ENCODE results near the gene BTRC.

BTRC gene

GRCh38 chr10:101493249-101493648 is 139.3 kb downstream of the BTRC start:
- H3K4me3 ChIP-seq (ENCODE audit: low read length) = no peak overlapping the region
- H3K9ac ChIP-seq (ENCODE audit: low read length) = no peak overlapping the region
- no peaks in the 10 kb centered on the region for H3K27me3 ChIP-seq (ENCODE audit: control insufficient read depth, insufficient read depth, low read length)
- H3K9me3 ChIP-seq (ENCODE audit: control insufficient read depth, low read depth, low read length) = no peaks in the 10 kb centered on the region
- H3K36me3 ChIP-seq (ENCODE audit: control insufficient read depth, low read depth, low read length) = no peaks in the 10 kb centered on the region
- H3K27ac ChIP-seq (ENCODE audit: low read length) = no peak overlapping the region
- peaks cover 27% of the 10 kb centered on the region for H3K4me1 ChIP-seq (ENCODE audit: control insufficient read depth, low read depth, low read length)

DNA sequence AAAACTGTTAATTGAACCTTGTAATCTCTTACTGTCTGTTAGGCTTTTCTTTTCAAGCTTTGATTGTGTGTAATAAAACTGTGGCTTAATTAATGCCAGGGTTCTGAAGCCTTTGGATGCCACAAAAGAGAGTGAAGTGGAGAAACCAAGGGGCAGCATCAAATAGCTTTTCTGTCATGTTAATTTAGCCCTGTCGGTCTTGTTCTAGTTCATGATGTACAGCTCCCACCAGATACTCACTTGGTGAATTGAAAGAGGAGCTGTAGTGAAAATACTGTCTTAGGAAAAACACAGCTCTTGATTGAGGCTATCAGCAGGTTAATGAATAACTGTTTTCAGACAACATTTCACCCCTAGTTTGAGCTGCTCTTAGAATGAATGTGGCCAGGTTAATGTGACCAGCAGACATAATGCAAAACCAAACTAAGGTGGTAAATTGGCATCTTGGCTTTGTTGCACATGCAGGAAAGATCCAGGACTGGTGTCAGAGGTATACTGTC is 139.9 kb downstream of the BTRC start:
- peaks cover 25% of the 10 kb centered on the region for H3K4me1 ChIP-seq (ENCODE audit: control insufficient read depth, low read depth, low read length)
- no peaks in the 10 kb centered on the region for H3K9me3 ChIP-seq (ENCODE audit: control insufficient read depth, low read depth, low read length)
- no peak overlapping the region for H3K4me3 ChIP-seq (ENCODE audit: low read length)
- H3K27me3 ChIP-seq (ENCODE audit: control insufficient read depth, insufficient read depth, low read length) = no peaks in the 10 kb centered on the region
- no peak overlapping the region for H3K27ac ChIP-seq (ENCODE audit: low read length)
- H3K36me3 ChIP-seq (ENCODE audit: control insufficient read depth, low read depth, low read length) = no peaks in the 10 kb centered on the region
- no peak overlapping the region for H3K9ac ChIP-seq (ENCODE audit: low read length)

DNA sequence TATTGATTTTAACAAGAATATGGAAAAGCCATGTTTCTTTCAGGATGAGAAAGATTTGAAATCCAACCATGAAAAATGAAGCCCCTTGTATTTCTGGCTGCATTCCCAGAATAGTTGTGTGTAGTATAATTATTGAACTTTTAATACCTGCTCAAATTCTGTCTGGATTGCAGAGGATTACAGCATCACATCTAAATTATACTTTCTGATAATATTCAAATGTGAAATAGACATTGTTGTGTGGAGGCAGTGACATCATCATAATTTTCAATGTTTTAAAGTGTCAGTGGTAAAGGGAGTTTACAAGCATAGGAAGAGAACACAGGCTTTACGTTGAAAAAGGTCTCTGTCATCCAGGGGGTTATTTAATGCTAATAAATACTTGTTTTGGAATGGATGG is 140.7 kb downstream of the BTRC start:
- H3K27ac ChIP-seq (ENCODE audit: low read length) = no peak overlapping the region
- H3K4me1 ChIP-seq (ENCODE audit: control insufficient read depth, low read depth, low read length) = peaks cover 18% of the 10 kb centered on the region
- H3K27me3 ChIP-seq (ENCODE audit: control insufficient read depth, insufficient read depth, low read length) = no peaks in the 10 kb centered on the region
- H3K36me3 ChIP-seq (ENCODE audit: control insufficient read depth, low read depth, low read length) = no peaks in the 10 kb centered on the region
- no peak overlapping the region for H3K4me3 ChIP-seq (ENCODE audit: low read length)
- H3K9me3 ChIP-seq (ENCODE audit: control insufficient read depth, low read depth, low read length) = no peaks in the 10 kb centered on the region
- no peak overlapping the region for H3K9ac ChIP-seq (ENCODE audit: low read length)

- no peak overlapping the region for H3K4me3 ChIP-seq (ENCODE audit: low read length)
Measured at GRCh38 chr10:101495324-101495925, 141.5 kb downstream of the BTRC start.

DNA sequence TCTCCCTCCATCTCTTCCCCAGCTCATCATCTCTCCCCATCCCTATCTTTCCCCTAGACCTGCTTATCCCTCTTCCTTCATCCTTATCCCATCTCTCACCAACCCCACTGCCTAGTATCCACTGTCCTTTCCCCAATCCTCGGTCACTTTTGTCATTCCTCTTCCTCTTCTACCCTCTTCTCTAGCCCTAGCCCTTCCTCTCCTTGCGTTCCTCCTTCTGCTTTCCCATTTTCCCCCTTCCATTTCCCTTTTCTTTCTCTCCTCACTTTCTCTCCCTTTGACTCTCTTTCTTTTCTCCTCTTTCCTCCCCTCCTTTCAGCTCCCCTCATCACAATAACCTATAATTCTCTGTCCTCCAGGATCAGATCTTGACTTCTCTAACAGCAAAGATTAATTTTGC is 150.5 kb downstream of the BTRC start:
- Histone ChIP-seq H3K36me3 (ENCODE audit: control insufficient read depth, low read depth, low read length) (no peaks in the 10 kb centered on the region), H3K9me3 (ENCODE audit: control insufficient read depth, low read depth, low read length) (no peaks in the 10 kb centered on the region), H3K9ac (ENCODE audit: low read length) (no peak overlapping the region), H3K4me3 (ENCODE audit: low read length) (no peak overlapping the region), H3K27ac (ENCODE audit: low read length) (no peak overlapping the region), H3K4me1 (ENCODE audit: control insufficient read depth, low read depth, low read length) (peaks cover 7% of the 10 kb centered on the region), H3K27me3 (ENCODE audit: control insufficient read depth, insufficient read depth, low read length) (no peaks in the 10 kb centered on the region)

More at GRCh38 chr10:101495324-101495925, 141.5 kb downstream of the BTRC start:
- no peak overlapping the region for H3K9ac ChIP-seq (ENCODE audit: low read length)
- no peaks in the 10 kb centered on the region for H3K27me3 ChIP-seq (ENCODE audit: control insufficient read depth, insufficient read depth, low read length)
- H3K27ac ChIP-seq (ENCODE audit: low read length) = no peak overlapping the region
- H3K4me1 ChIP-seq (ENCODE audit: control insufficient read depth, low read depth, low read length) = peaks cover 11% of the 10 kb centered on the region
- H3K9me3 ChIP-seq (ENCODE audit: control insufficient read depth, low read depth, low read length) = no peaks in the 10 kb centered on the region
- no peaks in the 10 kb centered on the region for H3K36me3 ChIP-seq (ENCODE audit: control insufficient read depth, low read depth, low read length)

- H3K4me1 ChIP-seq (ENCODE audit: control insufficient read depth, low read depth, low read length) = peaks cover 7% of the 10 kb centered on the region
- no peaks in the 10 kb centered on the region for H3K27me3 ChIP-seq (ENCODE audit: control insufficient read depth, insufficient read depth, low read length)
- H3K4me3 ChIP-seq (ENCODE audit: low read length) = no peak overlapping the region
- H3K27ac ChIP-seq (ENCODE audit: low read length) = no peak overlapping the region
- H3K9me3 ChIP-seq (ENCODE audit: control insufficient read depth, low read depth, low read length) = no peaks in the 10 kb centered on the region
- H3K9ac ChIP-seq (ENCODE audit: low read length) = no peak overlapping the region
- H3K36me3 ChIP-seq (ENCODE audit: control insufficient read depth, low read depth, low read length) = no peaks in the 10 kb centered on the region
Measured at GRCh38 chr10:101506829-101507661, 153.1 kb downstream of the BTRC start.

- H3K27me3 ChIP-seq (ENCODE audit: control insufficient read depth, insufficient read depth, low read length) = no peaks in the 10 kb centered on the region
- H3K4me1 ChIP-seq (ENCODE audit: control insufficient read depth, low read depth, low read length) = peaks cover 7% of the 10 kb centered on the region
Measured at GRCh38 chr10:101507828-101508227, 153.9 kb downstream of the BTRC start.

GRCh38 chr10:101511938-101512337 is 158.0 kb downstream of the BTRC start:
- no peak overlapping the region for H3K4me3 ChIP-seq (ENCODE audit: low read length)
- H3K27ac ChIP-seq (ENCODE audit: low read length) = no peak overlapping the region
- H3K4me1 ChIP-seq (ENCODE audit: control insufficient read depth, low read depth, low read length) = peaks cover under 1% of the 10 kb centered on the region
- no peaks in the 10 kb centered on the region for H3K9me3 ChIP-seq (ENCODE audit: control insufficient read depth, low read depth, low read length)
- H3K9ac ChIP-seq (ENCODE audit: low read length) = no peak overlapping the region
- no peaks in the 10 kb centered on the region for H3K36me3 ChIP-seq (ENCODE audit: control insufficient read depth, low read depth, low read length)
- H3K27me3 ChIP-seq (ENCODE audit: control insufficient read depth, insufficient read depth, low read length) = no peaks in the 10 kb centered on the region

More at GRCh38 chr10:101507828-101508227, 153.9 kb downstream of the BTRC start:
- no peak overlapping the region for H3K27ac ChIP-seq (ENCODE audit: low read length)
- H3K9me3 ChIP-seq (ENCODE audit: control insufficient read depth, low read depth, low read length) = no peaks in the 10 kb centered on the region
- H3K36me3 ChIP-seq (ENCODE audit: control insufficient read depth, low read depth, low read length) = no peaks in the 10 kb centered on the region
- H3K9ac ChIP-seq (ENCODE audit: low read length) = no peak overlapping the region
- H3K4me3 ChIP-seq (ENCODE audit: low read length) = no peak overlapping the region

- Histone ChIP-seq H3K9ac (ENCODE audit: low read length) (no peak overlapping the region), H3K36me3 (ENCODE audit: control insufficient read depth, low read depth, low read length) (no peaks in the 10 kb centered on the region), H3K4me1 (ENCODE audit: control insufficient read depth, low read depth, low read length) (no peaks in the 10 kb centered on the region), H3K27me3 (ENCODE audit: control insufficient read depth, insufficient read depth, low read length) (no peaks in the 10 kb centered on the region), H3K9me3 (ENCODE audit: control insufficient read depth, low read depth, low read length) (no peaks in the 10 kb centered on the region), H3K4me3 (ENCODE audit: low read length) (no peak overlapping the region), H3K27ac (ENCODE audit: low read length) (no peak overlapping the region)
Measured at GRCh38 chr10:101512738-101513137, 158.8 kb downstream of the BTRC start.

GRCh38 chr10:101513733-101514132 is 159.8 kb downstream of the BTRC start:
- H3K9me3 ChIP-seq (ENCODE audit: control insufficient read depth, low read depth, low read length) = no peaks in the 10 kb centered on the region
- no peaks in the 10 kb centered on the region for H3K4me1 ChIP-seq (ENCODE audit: control insufficient read depth, low read depth, low read length)
- H3K27ac ChIP-seq (ENCODE audit: low read length) = no peak overlapping the region
- H3K36me3 ChIP-seq (ENCODE audit: control insufficient read depth, low read depth, low read length) = no peaks in the 10 kb centered on the region
- no peak overlapping the region for H3K9ac ChIP-seq (ENCODE audit: low read length)
- H3K27me3 ChIP-seq (ENCODE audit: control insufficient read depth, insufficient read depth, low read length) = no peaks in the 10 kb centered on the region
- no peak overlapping the region for H3K4me3 ChIP-seq (ENCODE audit: low read length)

DNA sequence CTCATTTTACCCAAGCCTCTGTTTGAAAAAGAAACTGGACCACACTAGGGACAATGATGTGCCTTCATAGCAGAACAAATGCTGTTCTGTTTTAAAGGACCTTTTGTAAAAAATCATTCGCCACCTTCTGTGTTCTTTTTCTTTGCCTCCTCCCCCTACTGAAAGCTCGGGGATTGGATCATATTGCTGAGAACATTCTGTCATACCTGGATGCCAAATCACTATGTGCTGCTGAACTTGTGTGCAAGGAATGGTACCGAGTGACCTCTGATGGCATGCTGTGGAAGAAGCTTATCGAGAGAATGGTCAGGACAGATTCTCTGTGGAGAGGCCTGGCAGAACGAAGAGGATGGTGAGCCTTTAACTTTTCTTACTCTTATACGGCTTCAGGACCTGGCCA is 171.9 kb downstream of the BTRC start:
- Histone ChIP-seq H3K36me3 (ENCODE audit: control insufficient read depth, low read depth, low read length) (no peaks in the 10 kb centered on the region), H3K27me3 (ENCODE audit: control insufficient read depth, insufficient read depth, low read length) (no peaks in the 10 kb centered on the region), H3K4me3 (ENCODE audit: low read length) (no peak overlapping the region), H3K27ac (ENCODE audit: low read length) (no peak overlapping the region), H3K4me1 (ENCODE audit: control insufficient read depth, low read depth, low read length) (peaks cover 11% of the 10 kb centered on the region), H3K9me3 (ENCODE audit: control insufficient read depth, low read depth, low read length) (no peaks in the 10 kb centered on the region), H3K9ac (ENCODE audit: low read length) (no peak overlapping the region)

DNA sequence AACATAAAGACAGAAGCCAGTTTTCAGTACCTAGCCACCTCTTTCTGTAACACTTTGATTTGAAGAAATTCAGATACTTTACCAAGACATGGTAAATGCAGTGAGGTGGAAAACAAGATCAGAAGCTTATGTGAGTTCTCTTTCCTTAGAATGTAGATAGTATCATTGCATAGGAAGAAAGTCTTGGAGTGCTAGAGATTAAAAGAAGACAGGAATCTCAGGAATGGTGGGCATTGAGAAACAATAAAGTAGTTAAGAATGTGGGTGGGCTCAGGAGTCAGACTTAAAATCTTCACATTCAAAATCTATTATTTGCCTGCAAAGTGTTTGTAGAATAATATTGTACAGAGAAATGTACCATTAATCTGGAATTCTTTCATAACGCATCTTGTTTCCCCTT is 175.2 kb downstream of the BTRC start:
- Histone ChIP-seq H3K9me3 (ENCODE audit: control insufficient read depth, low read depth, low read length) (no peaks in the 10 kb centered on the region), H3K4me3 (ENCODE audit: low read length) (no peak overlapping the region), H3K27me3 (ENCODE audit: control insufficient read depth, insufficient read depth, low read length) (no peaks in the 10 kb centered on the region), H3K27ac (ENCODE audit: low read length) (no peak overlapping the region), H3K9ac (ENCODE audit: low read length) (no peak overlapping the region), H3K4me1 (ENCODE audit: control insufficient read depth, low read depth, low read length) (peaks cover 11% of the 10 kb centered on the region), H3K36me3 (ENCODE audit: control insufficient read depth, low read depth, low read length) (no peaks in the 10 kb centered on the region)

Measured in iPS-18a (cell line).